RPMI8226 (cell line): ENCODE measurements around the gene CFAP57.
A peak's percentile ranks its signal among the peaks of the same experiment; 100 is the strongest.

Experiments
- DNase-seq: peaks from one replicate; pipeline ENCODE4 v3.0.0-alpha.2; 2015

The CFAP57 gene

GRCh38 chr1:43229826-43230780, 58.0 kb downstream of the CFAP57 start:
- no peak for DNase-seq

- no peak for DNase-seq
Observed at GRCh38 chr1:43232074-43232473, 59.9 kb downstream of the CFAP57 start.

DNA sequence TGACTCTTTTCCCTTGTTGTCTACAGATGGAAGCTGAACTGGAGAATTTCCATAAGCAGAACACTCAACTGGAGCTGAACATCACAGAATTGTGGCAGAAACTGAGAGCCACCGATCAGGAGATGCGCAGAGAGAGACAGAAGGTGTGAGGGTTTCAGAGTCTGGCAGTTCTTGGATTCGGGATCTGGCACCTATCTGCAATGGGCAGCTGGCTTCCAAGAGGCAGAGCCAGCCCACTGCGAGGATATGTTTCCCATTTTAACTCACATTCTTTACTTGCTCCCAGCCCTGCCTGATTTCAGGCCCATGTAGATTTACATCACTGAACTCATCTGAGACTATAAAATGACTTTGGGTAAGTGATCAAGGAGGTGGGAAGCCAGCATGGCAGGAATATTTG, 60.4 kb downstream of the CFAP57 start:
- no peak for DNase-seq

GRCh38 chr1:43233631-43234030, 61.5 kb downstream of the CFAP57 start:
- DNase-seq, result no peak

- no peak for DNase-seq
Observed at GRCh38 chr1:43234267-43234666, 62.1 kb downstream of the CFAP57 start.

DNA sequence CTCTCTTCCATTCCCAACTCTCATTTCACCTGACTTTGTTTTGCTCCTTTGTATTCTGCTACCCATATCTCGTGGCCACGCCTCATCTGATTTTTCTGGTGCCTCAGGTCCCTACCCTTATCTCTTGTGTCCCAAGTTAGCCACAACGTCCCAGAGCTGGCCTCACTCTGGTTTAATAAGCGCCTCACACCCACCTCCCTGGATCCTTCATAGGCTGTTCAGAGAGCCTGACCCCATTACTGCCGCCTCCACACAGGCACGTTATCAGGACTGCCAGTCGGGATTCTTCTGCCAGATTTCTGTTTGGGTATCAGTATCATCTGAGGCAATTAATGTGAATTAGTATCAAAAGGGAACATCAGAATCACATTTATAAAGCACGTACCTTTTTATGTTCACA, 62.9 kb downstream of the CFAP57 start:
- DNase-seq, result no peak

DNA sequence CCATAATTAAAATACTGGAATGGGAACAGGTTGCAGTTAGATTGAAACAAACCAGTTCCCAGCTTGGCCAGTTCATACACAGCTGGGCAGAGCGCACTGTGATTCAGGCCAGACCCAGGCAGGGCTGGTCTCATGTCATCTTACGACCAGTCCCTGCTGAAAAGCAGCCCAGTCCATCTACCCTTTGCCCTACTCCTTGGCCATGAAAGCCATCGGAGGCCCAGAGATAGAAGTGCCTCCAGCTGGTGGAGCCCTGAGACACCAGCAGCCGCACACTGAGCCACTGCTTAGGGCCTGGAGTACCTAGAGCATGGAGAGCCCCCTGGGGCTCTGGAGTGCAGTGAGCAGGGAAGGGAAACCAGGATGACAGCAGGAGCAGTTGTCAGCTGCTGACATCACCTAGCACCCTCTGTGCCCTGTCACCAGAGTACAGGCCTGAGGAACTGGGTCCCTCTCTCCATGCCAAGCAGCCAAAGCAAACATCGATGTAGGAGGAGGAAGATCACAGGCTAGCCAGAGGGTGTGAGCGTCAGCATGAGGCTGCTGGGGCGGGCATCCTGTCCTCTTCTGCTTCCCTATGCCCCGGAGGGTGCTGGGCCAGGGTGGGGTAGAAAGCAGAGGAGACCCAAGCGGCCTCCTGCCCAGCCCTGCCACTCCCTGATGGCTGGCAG, 63.5 kb downstream of the CFAP57 start:
- no peak for DNase-seq

DNA sequence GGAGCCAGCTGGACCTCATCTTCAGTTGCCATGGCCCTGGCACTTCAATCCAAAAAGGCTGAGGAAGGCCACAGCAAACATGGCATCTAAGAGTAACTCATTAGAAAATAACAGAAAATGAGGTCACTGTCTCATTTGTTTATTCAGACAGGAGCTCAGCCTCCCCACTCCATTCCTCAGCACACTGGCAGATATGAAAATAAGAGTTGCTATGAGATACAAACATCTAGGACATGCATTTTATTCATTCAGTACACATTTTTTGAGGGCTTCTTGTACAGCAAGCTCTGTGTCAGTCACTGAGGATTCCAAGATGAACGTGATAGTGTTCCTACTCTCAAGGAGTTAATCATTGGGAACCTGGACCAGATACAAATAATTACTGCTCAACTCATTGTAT, 65.0 kb downstream of the CFAP57 start:
- DNase-seq, result no peak

GRCh38 chr1:43238085-43238484, 66.0 kb downstream of the CFAP57 start:
- peak; percentile 54 for DNase-seq

GRCh38 chr1:43238991-43239469, 66.9 kb downstream of the CFAP57 start:
- DNase-seq, result no peak

DNA sequence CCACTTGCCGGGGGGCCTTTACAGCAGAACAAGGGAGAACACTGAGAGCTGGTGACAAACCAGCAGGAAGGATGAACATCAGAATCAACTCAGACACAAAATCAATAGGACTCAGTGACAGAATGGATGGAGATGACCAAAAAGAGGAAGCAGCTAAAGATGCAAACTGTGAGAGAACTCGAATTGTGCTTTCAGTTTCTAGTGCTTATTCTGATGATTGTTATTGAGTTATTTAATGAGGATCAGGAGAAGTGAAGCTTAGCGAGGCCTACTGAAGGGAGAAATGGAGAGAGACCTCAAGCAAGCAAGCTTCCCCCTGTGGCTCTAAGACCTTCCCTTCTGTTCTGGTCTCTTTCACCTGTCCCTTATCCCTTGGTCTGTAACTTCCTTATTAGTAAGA, 67.4 kb downstream of the CFAP57 start:
- DNase-seq, result peak; percentile 71

DNA sequence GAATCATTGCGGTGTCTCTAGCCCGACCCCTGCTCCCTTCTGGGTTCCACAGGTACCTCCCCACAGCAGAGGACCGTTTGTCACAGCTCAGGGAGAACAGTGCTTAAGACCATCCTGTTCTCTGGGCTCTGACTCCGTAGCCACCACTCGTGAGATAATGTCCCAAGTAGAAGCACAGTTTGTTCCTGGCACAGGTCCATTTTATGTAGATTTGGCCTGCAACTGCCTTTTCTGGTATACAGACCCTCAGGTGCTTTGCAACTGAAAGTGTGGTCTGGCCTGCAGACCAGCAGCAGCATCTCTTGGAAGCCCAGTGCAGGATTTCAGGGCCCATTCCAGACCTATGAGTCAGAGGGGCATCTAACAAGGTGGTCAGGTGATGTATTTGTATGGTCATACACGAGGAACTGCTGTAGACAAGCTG, 69.3 kb downstream of the CFAP57 start:
- DNase-seq, result no peak

GRCh38 chr1:43243299-43243698, 71.2 kb downstream of the CFAP57 start:
- DNase-seq, result no peak

- DNase-seq, result no peak
Observed at GRCh38 chr1:43246466-43247213, 74.5 kb downstream of the CFAP57 start.

DNA sequence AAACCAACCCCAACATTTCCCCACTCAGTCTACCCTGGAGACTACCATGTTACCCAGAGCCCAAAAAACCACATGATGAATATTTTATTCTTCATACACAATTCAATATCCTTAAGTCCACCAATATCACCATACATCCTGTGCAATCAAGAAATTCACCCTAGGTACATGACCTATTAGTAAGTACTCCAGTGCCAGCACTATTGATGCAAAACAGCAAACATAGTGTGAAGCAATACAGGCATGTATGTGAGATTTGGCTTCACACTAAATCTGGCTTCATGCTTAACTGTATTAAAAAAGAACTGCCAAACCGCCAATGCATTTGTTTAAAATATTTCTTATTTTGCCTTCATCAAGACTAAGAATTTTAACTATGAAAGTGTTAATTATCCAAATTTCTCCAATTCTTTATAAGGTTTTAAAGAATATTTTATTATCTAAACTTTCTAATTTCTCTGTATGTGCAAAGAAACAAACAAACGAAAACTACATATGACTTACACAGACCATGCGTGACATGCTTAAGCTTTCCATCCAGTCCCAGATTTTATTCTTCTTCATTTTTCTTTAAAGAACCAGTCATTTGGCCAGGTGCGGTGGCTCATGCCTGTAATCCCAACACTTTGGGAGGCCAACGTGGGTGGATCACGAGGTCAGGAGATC, 75.3 kb downstream of the CFAP57 start:
- DNase-seq, result no peak

DNA sequence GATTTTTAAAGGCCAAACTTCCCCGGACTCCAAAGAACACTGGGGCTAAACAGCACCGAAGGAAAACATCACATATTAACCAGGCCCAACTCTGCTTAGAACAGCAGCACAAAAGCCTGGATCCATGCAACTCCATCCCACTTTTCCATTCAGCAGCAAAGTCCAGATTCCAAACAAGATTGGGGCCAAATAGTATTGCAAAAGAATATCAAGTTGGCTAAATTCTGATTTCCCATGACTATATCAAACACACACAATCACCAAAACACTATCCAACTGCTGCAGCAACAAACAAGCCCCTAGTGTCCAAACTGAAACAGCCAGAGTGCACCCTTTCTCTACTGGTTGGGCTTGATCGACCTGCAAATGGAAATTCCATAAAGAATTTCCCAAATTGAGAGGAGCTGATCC, 78.2 kb downstream of the CFAP57 start:
- no peak for DNase-seq

DNA sequence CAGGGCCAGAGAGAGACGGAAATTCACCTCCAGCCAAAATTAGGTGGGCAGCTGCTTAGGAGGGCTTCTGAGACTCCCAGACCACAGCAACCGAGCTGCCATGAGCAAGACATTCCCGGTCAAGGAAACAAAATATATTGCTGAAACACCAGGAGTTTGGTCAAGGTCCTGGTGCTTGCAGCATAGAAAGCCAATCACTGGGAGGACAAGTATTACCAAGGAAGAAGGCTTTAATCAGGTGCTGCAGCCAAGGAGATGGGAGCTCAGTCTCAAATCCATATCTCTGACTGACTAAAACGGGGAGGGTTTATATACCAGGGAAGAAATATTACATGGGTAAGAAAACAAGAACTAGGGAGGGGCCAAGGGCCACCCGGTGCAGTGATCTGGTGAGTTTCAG, 78.9 kb downstream of the CFAP57 start:
- no peak for DNase-seq

DNA sequence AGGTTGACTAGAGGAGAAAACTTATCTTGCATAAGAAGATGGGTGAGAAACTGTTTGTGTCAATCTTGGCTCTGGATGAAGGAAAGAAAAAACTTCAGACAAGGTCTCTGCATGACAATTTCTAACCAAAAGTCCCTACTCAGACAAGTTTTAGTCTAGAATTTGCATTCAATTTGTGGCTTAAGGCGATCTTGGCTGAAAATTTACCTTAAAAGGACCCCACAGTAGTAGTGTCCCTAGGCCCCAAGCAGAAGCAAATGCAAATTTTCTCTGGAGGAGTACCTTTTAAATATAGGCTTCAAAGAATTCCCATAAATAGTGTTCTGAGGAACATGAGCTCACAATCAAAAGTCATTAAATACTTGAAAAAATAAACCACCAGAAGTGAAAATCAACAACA, 80.1 kb downstream of the CFAP57 start:
- DNase-seq, result no peak

DNA sequence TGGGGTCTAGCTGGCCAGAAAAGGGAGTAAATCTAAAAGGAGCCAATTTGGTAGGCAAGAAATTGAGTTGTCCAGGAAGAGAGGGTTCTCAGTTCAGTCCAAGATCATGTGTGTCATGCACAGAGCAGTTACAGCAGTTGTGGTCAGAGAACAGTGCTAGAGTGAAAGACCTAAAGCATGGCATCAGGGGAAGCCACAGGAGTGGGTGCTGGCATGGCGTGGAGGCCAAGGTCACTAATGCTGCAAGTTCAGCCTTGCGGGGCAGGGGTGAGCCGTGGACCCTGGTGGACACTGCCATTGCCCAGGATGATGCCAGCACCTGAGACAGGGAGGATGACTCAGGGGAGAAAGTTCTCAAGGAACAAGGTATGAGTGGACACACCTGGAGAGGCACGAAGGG, 81.0 kb downstream of the CFAP57 start:
- DNase-seq, result no peak

DNA sequence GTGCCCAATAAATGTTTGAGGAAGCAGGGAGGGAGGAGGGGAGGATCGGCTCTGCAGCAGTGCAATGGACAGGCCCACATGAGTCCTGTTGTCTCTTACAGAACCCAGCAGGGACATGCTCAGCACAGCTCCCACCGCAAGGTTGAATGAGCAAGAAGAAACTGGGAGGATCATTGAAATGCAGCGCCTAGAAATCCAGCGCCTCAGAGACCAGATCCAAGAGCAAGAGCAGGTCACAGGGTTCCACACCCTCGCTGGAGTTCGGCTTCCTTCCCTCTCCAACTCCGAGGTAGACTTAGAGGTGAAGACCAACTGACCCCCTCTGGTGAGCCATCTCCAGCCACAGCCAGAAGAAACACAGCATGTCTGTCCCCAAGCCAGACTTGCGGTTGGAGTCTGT, 81.7 kb downstream of the CFAP57 start:
- no peak for DNase-seq

DNA sequence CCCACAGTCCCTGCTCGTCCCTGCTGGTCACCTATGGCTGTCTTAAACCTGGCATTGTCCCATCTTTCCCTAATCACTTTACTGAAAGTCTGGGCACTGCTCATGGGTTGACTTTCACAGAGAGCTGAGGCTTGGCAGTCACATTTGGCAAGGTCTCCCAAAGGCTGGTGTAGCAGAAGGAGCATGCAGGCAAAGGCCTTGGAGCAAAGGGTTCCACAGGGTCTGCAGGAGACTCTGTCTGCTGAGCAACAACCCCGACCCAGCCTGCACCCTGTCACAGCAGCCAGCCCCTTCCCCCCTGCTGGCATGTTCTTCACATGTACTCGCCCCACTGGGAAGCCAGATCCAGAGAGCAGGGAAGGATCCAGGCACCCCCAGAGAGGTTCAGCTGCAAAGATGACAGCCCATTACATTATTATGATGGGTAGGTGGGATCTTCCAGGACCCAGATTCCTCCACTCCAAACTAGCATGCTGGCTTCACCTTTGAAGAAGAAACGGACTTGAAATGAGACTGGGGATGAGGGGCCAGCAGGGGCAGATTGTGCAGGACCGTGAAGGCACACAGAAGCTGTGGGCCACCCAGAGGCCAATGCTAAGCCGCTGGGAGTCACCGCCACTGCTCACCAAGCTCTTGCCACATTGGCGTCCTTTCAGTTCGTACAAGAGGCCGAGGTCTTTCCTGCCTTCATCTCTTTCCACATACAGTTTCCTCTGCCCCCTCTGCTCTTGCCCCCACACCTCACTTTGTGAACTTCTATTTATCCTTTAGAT, 83.5 kb downstream of the CFAP57 start:
- DNase-seq, result no peak
